ENCODE results near the gene IL25. TPM values are rescaled to one million over a fixed set of nuclear protein-coding genes. Genes with fewer than 3 reads are reported as not detected.

The IL25 gene
- total RNA-seq, 1 experiment from 2014 or later, result not detected

GRCh38 chr14:23366426-23366921 is 6.1 kb upstream of the IL25 start:
- peak; percentile 42 for DNase-seq (ENCODE audit: low spot score)
- in situ Hi-C loops (cut with HindIII; ENCODE audit: low sequenced_read_pairs), result no loop called here

GRCh38 chr14:23370221-23370620 is 2.4 kb upstream of the IL25 start:
- DNase-seq (ENCODE audit: low spot score), result no peak
- in situ Hi-C loops (cut with HindIII; ENCODE audit: low sequenced_read_pairs), result no loop called here

- no peak for DNase-seq (ENCODE audit: low spot score)
- in situ Hi-C loops (cut with HindIII; ENCODE audit: low sequenced_read_pairs), result no loop called here
Measured at GRCh38 chr14:23371865-23372264, 744 bp upstream of the IL25 start.

- DNase-seq (ENCODE audit: low spot score), result no peak
- in situ Hi-C loops (cut with HindIII; ENCODE audit: low sequenced_read_pairs), result no loop called here
Measured at GRCh38 chr14:23373041-23373440, 432 bp downstream of the IL25 start.

- no peak for DNase-seq (ENCODE audit: low spot score)
- in situ Hi-C loops (cut with HindIII; ENCODE audit: low sequenced_read_pairs), result no loop called here
Measured at GRCh38 chr14:23375527-23376251, 3.1 kb downstream of the IL25 start.

- in situ Hi-C loops (cut with HindIII; ENCODE audit: low sequenced_read_pairs), result no loop called here
Measured at GRCh38 chr14:23376482-23377197, 4.0 kb downstream of the IL25 start, which contains the start of gene CMTM5. Gene CMTM5 (plus strand): TSS chr14:23377046. CDS start chr14:23377252, 206 bp downstream.

GRCh38 chr14:23377198-23377550 is 4.6 kb downstream of the IL25 start:
- in situ Hi-C loops (cut with HindIII; ENCODE audit: low sequenced_read_pairs), result no loop called here

More at GRCh38 chr14:23376482-23377197, 4.0 kb downstream of the IL25 start, which contains the start of gene CMTM5:
- peak; percentile 32 for DNase-seq (ENCODE audit: low spot score)

GRCh38 chr14:23377573-23378563 is 5.3 kb downstream of the IL25 start:
- in situ Hi-C loops (cut with HindIII; ENCODE audit: low sequenced_read_pairs), result no loop called here

More at GRCh38 chr14:23377198-23377550, 4.6 kb downstream of the IL25 start:
- no peak for DNase-seq (ENCODE audit: low spot score)

GRCh38 chr14:23378612-23379220 is 6.1 kb downstream of the IL25 start:
- no peak for DNase-seq (ENCODE audit: low spot score)
- in situ Hi-C loops (cut with HindIII; ENCODE audit: low sequenced_read_pairs), result no loop called here

More at GRCh38 chr14:23377573-23378563, 5.3 kb downstream of the IL25 start:
- DNase-seq (ENCODE audit: low spot score), result no peak

- in situ Hi-C loops (cut with HindIII; ENCODE audit: low sequenced_read_pairs), result no loop called here
- DNase-seq (ENCODE audit: low spot score), result peak; percentile 46
Measured at GRCh38 chr14:23379366-23380196, 7.0 kb downstream of the IL25 start.

GRCh38 chr14:23380197-23380914 is 7.7 kb downstream of the IL25 start:
- no peak for DNase-seq (ENCODE audit: low spot score)
- in situ Hi-C loops (cut with HindIII; ENCODE audit: low sequenced_read_pairs), result no loop called here

GRCh38 chr14:23380976-23381375 is 8.4 kb downstream of the IL25 start:
- in situ Hi-C loops (cut with HindIII; ENCODE audit: low sequenced_read_pairs), result no loop called here
- DNase-seq (ENCODE audit: low spot score), result peak; percentile 24

GRCh38 chr14:23381871-23382270 is 9.3 kb downstream of the IL25 start:
- in situ Hi-C loops (cut with HindIII; ENCODE audit: low sequenced_read_pairs), result no loop called here
- DNase-seq (ENCODE audit: low spot score), result no peak

- DNase-seq (ENCODE audit: low spot score), result no peak
- in situ Hi-C loops (cut with HindIII; ENCODE audit: low sequenced_read_pairs), result no loop called here
Measured at GRCh38 chr14:23382276-23382675, 9.7 kb downstream of the IL25 start.

GRCh38 chr14:23382731-23383440 is 10.3 kb downstream of the IL25 start:
- no peak for DNase-seq (ENCODE audit: low spot score)
- in situ Hi-C loops (cut with HindIII; ENCODE audit: low sequenced_read_pairs), result no loop called here

- in situ Hi-C loops (cut with HindIII; ENCODE audit: low sequenced_read_pairs), result no loop called here
- no peak for DNase-seq (ENCODE audit: low spot score)
Measured at GRCh38 chr14:23384364-23385080, 11.9 kb downstream of the IL25 start.
